GM18505 (cell line): ENCODE data around the gene USP4.
A peak's percentile ranks its signal among the peaks of the same experiment; 100 is the strongest.

Experiments
- ATAC-seq: cut with Tn5 transposase; IDR thresholded peaks from one replicate; pipeline ENCODE4 v1.9.1; 2021; ENCODE audit not compliant: unreplicated experiment
- POLR2A ChIP-seq: IDR thresholded peaks from 4 replicates; pipeline ENCODE4 v1.6.1; 2011; ENCODE audit warnings: borderline replicate concordance; ENCODE audit not compliant: insufficient read depth, insufficient read length; ENCODE audit errors: extremely low read depth

USP4 gene, protein sequence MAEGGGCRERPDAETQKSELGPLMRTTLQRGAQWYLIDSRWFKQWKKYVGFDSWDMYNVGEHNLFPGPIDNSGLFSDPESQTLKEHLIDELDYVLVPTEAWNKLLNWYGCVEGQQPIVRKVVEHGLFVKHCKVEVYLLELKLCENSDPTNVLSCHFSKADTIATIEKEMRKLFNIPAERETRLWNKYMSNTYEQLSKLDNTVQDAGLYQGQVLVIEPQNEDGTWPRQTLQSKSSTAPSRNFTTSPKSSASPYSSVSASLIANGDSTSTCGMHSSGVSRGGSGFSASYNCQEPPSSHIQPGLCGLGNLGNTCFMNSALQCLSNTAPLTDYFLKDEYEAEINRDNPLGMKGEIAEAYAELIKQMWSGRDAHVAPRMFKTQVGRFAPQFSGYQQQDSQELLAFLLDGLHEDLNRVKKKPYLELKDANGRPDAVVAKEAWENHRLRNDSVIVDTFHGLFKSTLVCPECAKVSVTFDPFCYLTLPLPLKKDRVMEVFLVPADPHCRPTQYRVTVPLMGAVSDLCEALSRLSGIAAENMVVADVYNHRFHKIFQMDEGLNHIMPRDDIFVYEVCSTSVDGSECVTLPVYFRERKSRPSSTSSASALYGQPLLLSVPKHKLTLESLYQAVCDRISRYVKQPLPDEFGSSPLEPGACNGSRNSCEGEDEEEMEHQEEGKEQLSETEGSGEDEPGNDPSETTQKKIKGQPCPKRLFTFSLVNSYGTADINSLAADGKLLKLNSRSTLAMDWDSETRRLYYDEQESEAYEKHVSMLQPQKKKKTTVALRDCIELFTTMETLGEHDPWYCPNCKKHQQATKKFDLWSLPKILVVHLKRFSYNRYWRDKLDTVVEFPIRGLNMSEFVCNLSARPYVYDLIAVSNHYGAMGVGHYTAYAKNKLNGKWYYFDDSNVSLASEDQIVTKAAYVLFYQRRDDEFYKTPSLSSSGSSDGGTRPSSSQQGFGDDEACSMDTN

DNA sequence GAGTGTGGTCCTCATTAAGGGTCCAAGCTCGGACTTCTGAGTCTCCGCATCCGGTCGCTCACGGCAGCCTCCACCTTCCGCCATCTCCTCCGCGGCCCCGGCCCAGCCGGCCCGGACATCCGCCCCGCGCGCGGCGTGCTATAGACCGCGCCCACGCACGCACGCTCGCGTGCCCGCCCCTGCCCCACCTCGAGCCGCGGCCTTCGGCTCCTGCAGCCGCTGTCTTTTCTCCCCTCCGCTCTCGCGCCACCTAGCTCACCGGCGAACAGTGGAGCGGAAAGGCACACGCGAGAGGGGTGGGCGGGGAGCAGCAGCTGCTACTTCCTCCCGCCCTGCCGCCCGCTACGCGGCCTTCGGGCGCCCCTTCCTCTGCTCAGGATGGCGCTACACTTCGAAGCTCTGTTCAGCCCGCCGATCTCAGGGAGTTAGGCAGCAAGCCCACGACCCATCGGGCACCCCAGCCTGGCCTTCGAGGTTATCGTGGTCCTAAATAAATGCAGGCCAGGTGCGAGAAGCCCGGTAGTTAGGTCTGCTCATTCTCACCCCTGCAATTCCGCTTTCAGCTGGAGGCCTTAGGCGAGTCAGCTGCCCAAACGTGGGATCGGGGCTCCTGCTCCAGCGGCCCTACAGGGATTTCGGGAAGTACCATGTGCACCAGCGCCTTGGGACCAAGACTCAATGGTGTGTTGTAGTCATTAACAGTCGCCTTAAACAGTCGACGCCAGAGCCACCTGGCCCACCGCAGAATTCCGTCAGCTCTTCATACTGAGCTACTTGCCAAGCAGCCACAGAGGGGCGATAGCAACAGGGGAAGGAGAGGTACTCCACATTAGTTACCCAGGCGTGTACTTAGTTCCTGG, at the start of gene USP4:
Gene USP4, minus strand, starts transcription at position 113 of the 860 bp plus-strand sequence. Its CDS starts 29 bp downstream, at position 84.
- TF ChIP-seq POLR2A: peak; percentile 93
- peak; percentile 85 for ATAC-seq

DNA sequence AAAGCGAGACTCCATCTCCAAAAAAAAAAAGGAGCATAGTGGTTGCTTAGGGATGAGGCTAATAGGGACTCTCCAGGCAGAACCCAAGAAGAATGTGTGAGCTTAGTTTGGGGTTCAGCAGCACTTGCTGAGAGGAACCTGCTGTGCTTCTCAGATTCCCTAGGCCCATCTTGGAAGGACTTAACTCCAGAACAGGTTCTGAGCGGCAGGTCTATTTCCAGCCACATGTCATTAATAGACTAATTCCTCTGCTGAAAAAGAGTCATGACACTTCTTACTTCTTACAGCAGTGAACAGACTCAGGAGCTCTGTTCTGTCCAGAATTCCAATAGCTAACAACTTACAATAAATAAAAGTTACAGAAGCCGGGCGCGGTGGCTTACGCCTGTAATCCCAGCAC, 49.4 kb upstream of the USP4 start:
- ATAC-seq: no peak
- no peak for TF ChIP-seq POLR2A

DNA sequence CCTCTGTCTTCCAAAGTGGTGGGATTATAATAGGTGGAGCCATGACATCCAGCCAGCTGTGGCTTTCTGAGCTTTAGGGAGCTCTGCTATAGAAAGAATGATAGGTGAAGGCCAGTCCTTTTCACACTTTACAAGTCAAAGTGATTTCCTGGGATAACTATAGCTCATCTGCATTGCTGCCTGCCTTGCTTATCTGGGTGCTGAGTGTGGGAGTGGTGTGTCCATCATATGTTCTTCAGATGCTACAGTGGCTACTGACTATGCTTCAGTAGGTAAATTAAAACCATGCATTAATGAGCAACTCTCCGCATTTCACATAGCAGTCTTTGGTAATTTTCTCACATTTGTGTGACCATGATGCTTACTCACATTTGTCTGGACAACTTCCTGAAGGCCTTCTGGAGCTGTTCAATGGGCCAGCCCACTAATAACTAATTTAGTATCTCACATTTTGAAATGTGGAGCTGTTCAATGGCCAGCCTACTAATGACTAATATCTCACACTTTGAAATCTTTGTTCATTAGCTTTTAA, 48.5 kb upstream of the USP4 start:
- TF ChIP-seq POLR2A: no peak
- no peak for ATAC-seq

DNA sequence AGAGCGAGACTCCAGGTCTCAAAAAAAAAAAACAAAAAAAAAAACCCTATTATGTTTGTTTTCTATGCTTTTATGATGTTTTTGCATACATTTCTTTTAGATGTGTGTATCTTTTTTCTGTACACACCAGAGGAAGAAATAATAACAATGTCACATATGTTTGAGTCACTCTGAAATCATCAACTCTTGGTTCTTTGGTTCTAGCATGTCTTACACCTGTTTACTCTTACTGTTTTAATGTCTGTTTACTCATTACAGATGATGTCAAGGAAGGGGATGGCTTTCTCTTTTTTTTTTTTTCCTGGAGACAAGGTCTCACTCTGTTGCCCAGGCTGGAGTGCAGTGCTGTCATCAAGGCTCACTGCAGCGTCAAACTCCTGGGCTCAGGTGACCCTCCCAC, 47.9 kb upstream of the USP4 start:
- TF ChIP-seq POLR2A: no peak
- no peak for ATAC-seq

DNA sequence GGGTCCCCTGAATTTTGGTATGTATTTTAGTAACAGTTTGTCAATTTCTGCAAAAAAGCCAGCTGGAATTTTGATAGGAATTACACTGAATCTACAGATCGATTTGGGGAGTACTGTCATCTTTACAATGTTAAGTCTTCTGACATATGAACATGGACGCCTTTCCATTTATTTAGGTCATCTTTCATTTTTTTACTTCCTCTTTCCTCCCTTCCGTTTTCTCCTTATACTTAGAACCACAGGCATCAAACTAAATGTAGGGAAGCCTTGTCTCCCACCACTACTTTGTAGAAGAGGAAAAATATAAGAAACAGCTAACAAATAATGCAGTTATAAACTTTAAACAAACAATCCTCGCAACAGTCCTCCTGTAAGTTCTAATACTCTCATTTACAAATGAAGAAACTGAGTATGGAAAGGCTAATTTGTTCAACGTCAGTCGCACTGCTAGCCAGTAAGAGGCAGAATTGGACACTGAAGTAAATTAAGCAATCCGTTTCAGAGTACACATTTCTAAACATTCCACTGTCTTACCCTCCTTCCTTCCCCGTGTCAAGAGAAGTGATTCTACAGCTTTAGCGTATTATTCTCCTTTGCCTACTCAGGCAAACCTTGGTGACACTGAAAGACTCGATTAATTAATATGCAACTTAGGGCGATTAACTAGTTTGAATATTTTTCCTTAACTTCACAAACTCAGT, 46.4 kb upstream of the USP4 start:
- no peak for ATAC-seq

DNA sequence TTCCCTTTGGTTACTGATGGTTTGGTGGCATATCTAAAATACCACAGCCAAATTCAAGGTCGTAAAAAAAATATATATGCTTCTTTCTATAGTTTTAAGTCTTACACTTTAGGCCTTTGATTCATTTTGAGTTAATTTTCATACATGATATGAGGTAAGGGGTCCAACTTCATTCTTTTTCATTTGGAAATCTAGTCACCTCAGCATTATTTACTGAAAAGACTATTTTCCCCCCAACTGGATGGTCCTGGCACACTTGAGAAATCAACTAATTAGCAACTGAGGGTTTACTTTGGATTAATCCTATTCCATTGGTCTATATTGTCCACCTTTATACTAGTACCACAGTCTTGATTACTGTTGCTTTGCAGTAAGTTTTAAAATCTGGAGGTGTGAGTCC, 45.8 kb upstream of the USP4 start:
- ATAC-seq: no peak
- TF ChIP-seq POLR2A: no peak

More for the DNA sequence above, 46.4 kb upstream of the USP4 start:
- TF ChIP-seq POLR2A: no peak

DNA sequence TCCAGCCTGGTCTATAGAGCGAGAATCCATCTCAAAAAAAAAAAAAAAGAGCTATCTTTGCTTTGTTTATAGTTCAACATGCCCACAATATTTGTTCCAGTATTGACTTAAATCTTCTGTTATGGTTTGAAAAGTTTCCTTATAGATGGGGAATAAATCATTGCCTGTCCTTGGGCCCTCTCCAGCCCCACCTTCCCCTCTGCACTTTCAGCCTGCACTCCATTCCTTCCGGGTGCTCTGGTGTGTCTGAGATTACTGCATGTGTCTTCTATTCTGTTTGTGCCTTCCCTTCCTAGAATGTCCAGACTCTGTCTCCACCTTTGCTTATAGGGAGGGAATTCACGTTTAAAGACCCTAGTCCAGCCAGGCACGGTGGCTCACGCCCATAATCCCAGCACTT, 43.5 kb upstream of the USP4 start:
- TF ChIP-seq POLR2A: no peak
- no peak for ATAC-seq

DNA sequence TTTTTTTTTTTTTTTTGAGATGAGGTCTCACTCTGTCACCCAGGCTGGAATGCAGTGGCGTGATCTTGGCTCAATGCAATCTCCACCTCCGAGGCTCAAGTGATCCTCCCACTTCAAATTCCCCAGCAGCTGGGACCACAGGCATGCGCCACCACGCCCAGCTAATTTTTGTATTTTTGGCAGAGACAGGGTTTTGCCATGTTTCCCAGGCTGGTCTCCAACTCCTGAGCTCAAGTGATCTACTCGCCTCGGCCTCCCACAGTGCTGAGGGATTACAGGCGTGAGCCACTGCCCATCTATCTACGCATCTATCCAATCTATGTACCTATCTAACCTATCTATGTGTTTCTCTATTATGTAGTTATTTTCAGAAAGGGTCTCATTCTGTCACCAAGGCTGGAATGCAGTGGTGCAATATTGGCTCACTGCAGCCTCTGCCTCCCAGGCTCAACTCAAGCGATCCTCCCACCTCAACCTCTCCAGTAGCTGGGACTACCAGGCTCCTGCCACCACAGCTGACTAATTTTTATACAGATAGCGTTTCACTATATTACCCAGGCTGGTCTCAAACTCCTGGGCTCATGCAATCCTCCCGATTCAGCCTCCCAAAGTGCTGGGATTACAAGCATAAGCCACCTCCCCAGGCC, 38.5 kb upstream of the USP4 start:
- no peak for ATAC-seq
- TF ChIP-seq POLR2A: no peak

DNA sequence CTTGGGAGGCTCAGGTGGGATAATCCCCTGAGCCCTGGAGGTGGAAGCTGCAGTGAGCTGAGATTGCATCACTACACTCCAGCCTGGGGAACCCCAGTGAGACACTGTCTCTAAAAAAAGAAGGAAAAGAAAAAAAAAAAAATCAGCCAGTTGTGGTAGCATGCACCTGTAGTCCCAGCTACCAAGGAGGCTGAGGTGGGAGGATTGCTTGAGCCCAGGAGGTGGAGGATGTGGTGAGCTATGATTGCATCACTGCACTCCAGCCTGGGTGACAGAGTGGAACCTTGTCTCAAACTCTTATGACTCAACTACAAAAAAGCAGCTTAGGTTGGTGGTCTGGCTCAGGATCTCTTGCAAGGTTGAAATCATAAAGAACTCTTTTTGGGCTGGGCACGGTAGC, 37.6 kb upstream of the USP4 start:
- no peak for TF ChIP-seq POLR2A
- ATAC-seq: no peak

DNA sequence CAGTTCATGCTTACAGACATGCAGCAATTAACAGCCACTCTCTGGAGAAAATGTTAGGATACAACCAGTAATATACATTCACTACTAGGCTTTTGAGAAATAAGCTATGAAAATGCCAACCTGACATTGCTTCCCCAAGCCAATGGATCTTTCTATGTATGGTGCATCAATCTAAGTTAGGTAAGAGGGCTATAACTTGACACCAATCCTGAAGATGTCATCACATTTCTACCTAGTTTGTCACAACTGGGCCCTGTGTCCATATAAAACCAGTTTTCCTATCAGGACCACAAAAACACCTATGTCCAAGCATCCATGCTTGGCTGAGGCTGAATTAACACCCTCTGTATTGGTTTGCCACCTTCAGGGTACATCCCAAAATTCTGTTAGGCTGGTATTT, 32.1 kb upstream of the USP4 start:
- TF ChIP-seq POLR2A: no peak
- no peak for ATAC-seq

DNA sequence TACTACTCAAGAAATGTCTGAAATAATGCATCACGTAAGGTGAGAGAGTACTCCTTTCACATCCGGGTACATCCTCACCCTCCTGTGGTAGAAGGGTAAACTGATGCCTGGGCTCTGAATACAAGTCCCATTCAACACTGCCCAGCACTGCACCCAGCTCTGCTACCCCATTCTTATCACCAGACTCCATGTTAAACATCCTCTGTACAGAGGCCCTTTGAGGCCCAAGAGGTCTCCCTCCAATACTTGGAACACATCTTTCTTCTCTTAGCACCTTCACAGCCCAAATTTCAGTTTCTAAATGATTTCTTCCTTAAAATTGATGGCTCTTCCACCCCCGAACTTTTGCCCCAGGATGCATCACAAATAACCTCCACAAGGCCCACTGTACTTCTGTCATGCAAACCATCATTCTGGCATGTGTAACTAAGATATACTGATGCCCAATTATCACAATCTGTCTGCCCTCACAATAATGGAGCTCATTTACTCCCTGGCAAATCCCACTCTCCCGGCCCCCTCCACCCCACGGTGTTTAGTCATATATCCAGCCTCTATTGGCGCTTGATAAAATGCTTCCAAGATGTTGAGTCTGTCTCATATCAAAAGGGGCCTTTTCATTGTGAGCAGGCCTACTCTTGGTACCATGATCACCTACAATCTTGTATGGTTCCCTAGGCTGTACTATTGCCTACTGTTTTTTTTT, 30.9 kb upstream of the USP4 start:
- ATAC-seq: no peak

DNA sequence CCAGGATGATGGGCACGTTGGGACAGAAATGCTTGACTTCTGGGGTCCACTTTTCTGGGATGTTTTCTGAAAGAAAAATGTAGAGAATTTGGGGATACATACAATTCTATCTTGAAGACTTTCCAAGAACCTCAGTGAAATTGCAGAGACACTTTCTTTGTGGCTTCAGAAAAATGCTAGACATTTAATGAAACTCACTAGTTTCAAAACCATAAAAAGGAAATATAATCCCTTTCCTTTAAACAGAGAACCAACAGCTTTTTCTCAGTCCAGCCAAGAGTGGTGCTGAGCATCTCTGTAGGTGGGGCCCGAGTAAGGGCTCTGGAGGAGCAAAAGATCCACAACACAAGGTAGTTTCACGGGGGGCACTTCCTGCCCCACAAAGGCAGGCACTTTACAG, 22.7 kb upstream of the USP4 start:
- TF ChIP-seq POLR2A: no peak
- no peak for ATAC-seq

More for the DNA sequence above, 30.9 kb upstream of the USP4 start:
- TF ChIP-seq POLR2A: no peak

DNA sequence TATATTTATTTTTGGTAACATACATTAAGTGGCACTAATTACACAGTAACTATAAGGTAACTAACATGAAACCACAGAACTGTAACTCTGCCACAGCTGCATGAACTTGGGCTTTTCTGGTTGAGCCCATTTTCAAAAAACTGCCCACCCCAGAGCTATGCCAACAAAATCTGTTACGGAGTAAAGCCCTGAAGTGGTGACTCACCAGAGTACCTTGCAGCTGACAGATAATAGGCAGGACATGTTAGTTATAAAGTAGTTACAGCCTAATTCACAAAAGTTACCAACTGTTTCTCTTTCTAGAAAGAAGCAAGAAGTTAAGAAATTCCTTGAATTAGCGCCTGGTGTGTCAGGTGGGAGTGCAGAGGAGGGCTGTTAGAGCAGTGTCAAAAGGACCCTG, 19.8 kb upstream of the USP4 start:
- no peak for ATAC-seq
- TF ChIP-seq POLR2A: no peak
